ENCODE results near the gene AFAP1L1.

DNA sequence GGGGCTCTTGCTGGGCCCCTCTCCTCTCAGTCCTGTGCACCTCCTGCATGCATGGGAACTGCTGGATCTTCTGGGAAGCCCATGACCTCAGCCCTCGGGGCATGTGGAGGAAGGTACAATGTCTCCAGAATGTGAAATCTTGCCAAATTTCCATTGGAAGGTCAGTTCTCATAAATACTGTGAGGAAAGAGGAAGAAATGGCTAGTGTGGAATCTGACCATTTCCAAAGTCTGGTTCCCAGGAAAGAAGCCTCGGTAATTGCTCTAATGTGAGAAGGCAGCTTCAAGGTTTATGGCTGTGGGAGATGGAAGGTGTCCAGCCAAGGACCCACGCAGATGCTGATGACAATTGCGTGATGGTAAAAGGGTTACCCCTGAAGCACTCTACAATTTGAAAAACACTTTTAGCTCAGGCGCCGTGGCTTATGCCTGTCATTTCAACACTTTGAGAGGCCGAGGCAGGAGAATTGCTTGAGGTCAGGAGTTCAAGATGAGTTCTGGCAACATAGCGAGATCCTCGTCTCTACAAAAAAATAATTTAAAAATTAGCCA is 115.5 kb downstream of the AFAP1L1 start:
- TF ChIP-seq, protein P1, sequence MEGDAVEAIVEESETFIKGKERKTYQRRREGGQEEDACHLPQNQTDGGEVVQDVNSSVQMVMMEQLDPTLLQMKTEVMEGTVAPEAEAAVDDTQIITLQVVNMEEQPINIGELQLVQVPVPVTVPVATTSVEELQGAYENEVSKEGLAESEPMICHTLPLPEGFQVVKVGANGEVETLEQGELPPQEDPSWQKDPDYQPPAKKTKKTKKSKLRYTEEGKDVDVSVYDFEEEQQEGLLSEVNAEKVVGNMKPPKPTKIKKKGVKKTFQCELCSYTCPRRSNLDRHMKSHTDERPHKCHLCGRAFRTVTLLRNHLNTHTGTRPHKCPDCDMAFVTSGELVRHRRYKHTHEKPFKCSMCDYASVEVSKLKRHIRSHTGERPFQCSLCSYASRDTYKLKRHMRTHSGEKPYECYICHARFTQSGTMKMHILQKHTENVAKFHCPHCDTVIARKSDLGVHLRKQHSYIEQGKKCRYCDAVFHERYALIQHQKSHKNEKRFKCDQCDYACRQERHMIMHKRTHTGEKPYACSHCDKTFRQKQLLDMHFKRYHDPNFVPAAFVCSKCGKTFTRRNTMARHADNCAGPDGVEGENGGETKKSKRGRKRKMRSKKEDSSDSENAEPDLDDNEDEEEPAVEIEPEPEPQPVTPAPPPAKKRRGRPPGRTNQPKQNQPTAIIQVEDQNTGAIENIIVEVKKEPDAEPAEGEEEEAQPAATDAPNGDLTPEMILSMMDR (IDR thresholded peaks at IDR 0.05) = no peak
- no peak for TF ChIP-seq EP300 (IDR thresholded peaks at IDR 0.05)
